Chondrocyte (in vitro differentiated cells): ENCODE measurements around the gene ALG1. TPM values are rescaled to one million over a fixed set of nuclear protein-coding genes. Genes with fewer than 3 reads are reported as not detected.
"Not testable (repeated sequence)": the region's sequence is repeated elsewhere in the genome, so short reads cannot be mapped to it uniquely, and the experiment has no call there.

Experiments used
- DNase-seq: peaks from one replicate; pipeline ENCODE4 v3.0.0; 2021; ENCODE audit warnings: mixed read lengths, low spot score
- H3K27ac Mint-ChIP-seq: one replicate; pipeline ENCODE4 v1.8.0; 2021; ENCODE audit warnings: mild to moderate bottlenecking, moderate library complexity, mixed read lengths; ENCODE audit not compliant: unreplicated experiment
- H3K27me3 Mint-ChIP-seq: 2 replicates; pipeline ENCODE4 v1.8.0; 2021; ENCODE audit warnings: low read depth, mixed read lengths
- H3K36me3 Mint-ChIP-seq: 2 replicates; pipeline ENCODE4 v1.8.0; 2021; ENCODE audit warnings: low read depth, mixed read lengths
- H3K4me1 Mint-ChIP-seq: 2 replicates; pipeline ENCODE4 v1.8.0; 2021; ENCODE audit warnings: low read depth, mild to moderate bottlenecking, mixed read lengths
- H3K4me3 Mint-ChIP-seq: one replicate; pipeline ENCODE4 v1.8.0; 2021; ENCODE audit warnings: mild to moderate bottlenecking, moderate library complexity, mixed read lengths; ENCODE audit not compliant: unreplicated experiment
- H3K9me3 Mint-ChIP-seq: 2 replicates; pipeline ENCODE4 v1.8.0; 2021; ENCODE audit warnings: low read depth, mixed read lengths
- CTCF ChIP-seq: fragments of 200-600 bp; sonication (generic); IDR thresholded peaks from 2 replicates; pipeline ENCODE4 v1.5.0; 2021; ENCODE audit warnings: antibody characterized with exemption, mild to moderate bottlenecking, moderate library complexity
- total RNA-seq: library from RNA; stranded (reverse); gene quantifications from 3 replicates; pipeline ENCODE4 v1.2.1, GENCODE V29; 2021

Gene ALG1
- total RNA-seq, 1 donor from 2014 or later, result 32.2 TPM

GRCh38 chr16:5075637-5076036 lies 4.0 kb downstream of the ALG1 start:
- no peak overlapping the region for H3K27ac Mint-ChIP-seq
- DNase-seq, result peak; percentile 34
- H3K36me3 Mint-ChIP-seq, result peaks cover 10% of the 10 kb centered on the region
- peaks cover 22% of the 10 kb centered on the region for H3K4me1 Mint-ChIP-seq
- no peak overlapping the region for H3K4me3 Mint-ChIP-seq
- H3K9me3 Mint-ChIP-seq, result no peaks in the 10 kb centered on the region
- no peaks in the 10 kb centered on the region for H3K27me3 Mint-ChIP-seq
- no peak for TF ChIP-seq CTCF

- Mint-ChIP-seq H3K36me3 (peaks cover 12% of the 10 kb centered on the region), H3K27me3 (no peaks in the 10 kb centered on the region), H3K4me1 (peaks cover 12% of the 10 kb centered on the region), H3K9me3 (no peaks in the 10 kb centered on the region), H3K27ac (no peak overlapping the region), H3K4me3 (no peak overlapping the region)
- no peak for DNase-seq
- TF ChIP-seq CTCF, result no peak
Observed at GRCh38 chr16:5077304-5077703, 5.7 kb downstream of the ALG1 start.

- Mint-ChIP-seq H3K4me1 (no peaks in the 10 kb centered on the region), H3K9me3 (no peaks in the 10 kb centered on the region), H3K4me3 (no peak overlapping the region), H3K27ac (no peak overlapping the region), H3K27me3 (no peaks in the 10 kb centered on the region), H3K36me3 (peaks cover 14% of the 10 kb centered on the region)
- TF ChIP-seq CTCF, result no peak
- DNase-seq, result no peak
Observed at GRCh38 chr16:5078626-5079025, 7.0 kb downstream of the ALG1 start.

GRCh38 chr16:5080461-5080860 lies 8.8 kb downstream of the ALG1 start:
- not testable (repeated sequence) for H3K9me3 Mint-ChIP-seq, DNase-seq
- peaks cover 14% of the 10 kb centered on the region for H3K36me3 Mint-ChIP-seq

GRCh38 chr16:5080996-5081395 lies 9.4 kb downstream of the ALG1 start:
- not testable (repeated sequence) for DNase-seq, H3K4me3 Mint-ChIP-seq, H3K27me3 Mint-ChIP-seq, H3K27ac Mint-ChIP-seq, H3K9me3 Mint-ChIP-seq, H3K4me1 Mint-ChIP-seq
- H3K36me3 Mint-ChIP-seq, result peaks cover 12% of the 10 kb centered on the region

More at GRCh38 chr16:5080461-5080860, 8.8 kb downstream of the ALG1 start:
- not testable (repeated sequence) for H3K27ac Mint-ChIP-seq, H3K4me3 Mint-ChIP-seq, H3K27me3 Mint-ChIP-seq, H3K4me1 Mint-ChIP-seq

- not testable (repeated sequence) for DNase-seq, H3K4me1 Mint-ChIP-seq, H3K4me3 Mint-ChIP-seq, H3K9me3 Mint-ChIP-seq, H3K27me3 Mint-ChIP-seq, H3K27ac Mint-ChIP-seq
- peaks cover 12% of the 10 kb centered on the region for H3K36me3 Mint-ChIP-seq
Observed at GRCh38 chr16:5083646-5084045, 12.0 kb downstream of the ALG1 start.

GRCh38 chr16:5084099-5084731 lies 12.6 kb downstream of the ALG1 start:
- not testable (repeated sequence) for H3K27me3 Mint-ChIP-seq, H3K4me3 Mint-ChIP-seq, H3K4me1 Mint-ChIP-seq, DNase-seq, H3K27ac Mint-ChIP-seq, H3K9me3 Mint-ChIP-seq
- H3K36me3 Mint-ChIP-seq, result peaks cover 14% of the 10 kb centered on the region
